GM18858 (cell line): ENCODE measurements around the gene SLC38A8.

Experiments
- ATAC-seq: cut with Tn5 transposase; IDR thresholded peaks from one replicate; pipeline ENCODE4 v1.9.1; 2021; ENCODE audit not compliant: unreplicated experiment

SLC38A8 gene

DNA sequence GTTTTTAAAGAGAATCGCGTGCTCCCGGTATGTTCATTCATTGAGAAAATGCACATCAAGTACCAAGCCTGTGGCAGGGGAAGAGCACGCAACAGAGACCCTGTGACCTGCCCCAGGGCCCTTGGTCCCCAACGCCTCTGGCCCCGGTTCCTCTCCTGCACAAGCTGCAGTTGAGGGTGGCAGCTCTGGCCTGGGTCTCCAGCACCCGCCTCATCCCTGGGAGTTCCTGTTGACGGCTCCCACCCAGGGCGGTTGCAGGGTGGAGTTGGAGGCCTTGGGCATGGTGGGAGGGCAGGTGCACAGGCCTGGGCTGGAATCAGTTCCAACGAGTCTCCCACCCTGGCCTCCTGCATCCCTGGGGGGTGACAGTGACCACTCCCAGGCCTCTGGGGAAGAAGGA is 69.5 kb downstream of the SLC38A8 start:
- no peak for ATAC-seq

DNA sequence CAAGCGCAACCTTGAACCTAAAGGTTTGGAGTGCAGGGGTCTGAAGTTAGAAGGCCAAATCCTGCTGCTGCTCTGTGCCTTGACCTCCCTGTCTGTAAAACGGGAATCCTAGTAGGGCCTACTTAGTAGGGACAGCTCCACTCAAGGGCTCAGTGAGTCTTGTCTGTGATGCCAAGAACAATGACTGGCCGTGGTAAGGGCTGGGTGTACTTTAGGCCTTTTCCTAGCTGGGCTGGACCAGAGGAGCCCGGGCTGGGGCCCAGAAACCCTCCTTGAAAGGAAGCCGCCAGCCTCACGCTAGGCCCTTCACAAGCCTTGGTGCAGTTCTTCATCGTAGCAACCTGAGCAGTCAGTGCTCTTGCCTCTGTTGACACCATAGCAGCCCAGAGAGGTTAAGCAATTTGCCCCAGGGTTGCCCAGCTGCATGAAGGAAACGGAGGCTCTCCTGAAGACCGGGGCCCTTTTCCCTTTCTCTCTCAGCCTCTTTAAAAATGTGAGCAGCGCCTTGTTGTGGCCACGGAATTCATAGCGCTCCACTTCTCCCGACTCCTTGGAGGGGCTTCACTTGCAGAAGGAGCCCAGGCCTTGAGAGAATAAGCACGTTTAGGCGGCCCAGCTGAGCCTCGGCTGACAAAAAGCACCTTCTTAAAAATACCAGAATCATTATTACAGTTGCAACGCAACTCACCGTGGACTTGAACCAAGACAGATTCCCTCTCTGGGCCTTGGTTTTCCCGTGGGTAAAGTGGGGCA is 70.2 kb downstream of the SLC38A8 start:
- ATAC-seq = no peak

GRCh38 chr16:83971165-83972130 is 71.1 kb downstream of the SLC38A8 start:
- ATAC-seq = no peak

DNA sequence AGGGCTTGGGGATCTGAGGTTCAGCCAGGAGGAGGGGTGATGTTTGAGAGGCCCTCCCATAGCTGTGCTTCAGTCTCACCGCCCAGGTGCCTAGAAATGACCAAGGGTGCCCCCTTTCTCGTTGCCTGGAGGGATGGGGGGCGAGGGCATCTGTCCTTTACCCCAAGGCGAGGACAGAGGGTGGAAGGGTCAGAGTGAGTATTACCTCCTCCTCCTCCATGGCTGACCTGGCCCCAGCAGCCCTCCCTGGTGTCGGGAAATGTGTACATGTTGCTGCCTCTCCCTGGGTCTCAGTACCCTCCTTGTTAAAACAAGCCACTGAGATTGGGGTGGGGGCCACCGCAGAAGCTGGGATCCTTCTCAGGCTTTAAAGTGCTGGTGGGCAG is 72.2 kb downstream of the SLC38A8 start:
- ATAC-seq = no peak

DNA sequence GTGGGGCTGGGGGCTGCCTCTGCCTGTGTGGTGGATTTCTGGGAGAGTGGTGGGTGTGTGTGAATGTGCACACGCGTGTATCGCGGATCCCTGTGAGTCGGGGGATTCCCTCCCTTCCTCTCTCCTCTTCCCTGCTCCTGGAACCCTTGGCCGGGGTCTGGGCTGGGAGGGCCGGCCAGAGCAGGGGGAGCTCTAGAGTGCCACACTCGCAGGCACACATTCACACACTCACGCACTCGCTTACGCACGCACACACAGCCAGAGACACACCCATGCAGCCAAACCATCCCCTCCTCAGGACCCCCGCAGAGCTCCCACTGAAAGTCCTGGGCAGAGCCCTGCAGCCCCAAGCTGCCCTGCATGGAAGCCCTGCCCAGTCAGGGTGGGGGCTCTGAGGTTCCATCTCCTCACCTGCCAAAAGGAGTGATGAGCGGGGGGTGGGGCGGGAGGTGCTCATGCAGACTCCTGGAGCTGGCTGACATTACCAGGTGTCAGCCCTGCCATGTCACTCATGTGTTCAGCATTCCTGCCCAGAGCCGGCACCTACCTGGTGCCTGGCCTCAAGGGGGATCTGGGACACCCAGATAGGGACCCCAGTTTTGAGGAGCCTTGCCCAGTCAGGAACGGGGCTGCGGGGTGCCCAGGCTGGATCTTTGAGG is 72.7 kb downstream of the SLC38A8 start:
- no peak for ATAC-seq

GRCh38 chr16:83968891-83969649 is 73.5 kb downstream of the SLC38A8 start:
- ATAC-seq = no peak

- ATAC-seq = no peak
Measured at GRCh38 chr16:83968306-83968851, 74.2 kb downstream of the SLC38A8 start.

DNA sequence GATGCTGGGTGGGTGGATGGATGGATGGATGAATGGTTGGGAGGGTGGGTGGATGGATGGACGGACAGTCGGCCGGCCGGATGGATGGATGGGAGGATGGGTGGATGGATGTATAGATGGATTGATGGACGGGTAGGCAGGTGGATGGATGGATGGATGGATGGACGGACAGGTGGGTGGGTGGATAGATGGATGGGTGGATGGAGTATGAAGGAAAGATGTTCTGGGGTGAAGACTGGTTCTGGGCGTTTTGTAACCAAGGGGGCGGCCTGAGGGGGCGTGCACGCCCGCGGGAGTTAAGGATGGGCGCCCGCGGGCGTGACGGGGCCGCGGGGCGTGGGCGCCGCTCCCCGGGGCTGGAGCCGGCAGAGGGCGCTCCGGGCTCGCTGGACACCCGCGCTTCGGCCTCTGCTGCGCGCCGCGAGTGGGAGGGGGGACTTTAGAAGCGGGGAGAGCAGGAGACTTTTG is 74.7 kb downstream of the SLC38A8 start, which contains the start of gene NECAB2:
Gene NECAB2 (plus strand): TSS at position 407 of the 468 bp plus-strand sequence. CDS start 405 bp downstream, outside the sequence.
- ATAC-seq = no peak

DNA sequence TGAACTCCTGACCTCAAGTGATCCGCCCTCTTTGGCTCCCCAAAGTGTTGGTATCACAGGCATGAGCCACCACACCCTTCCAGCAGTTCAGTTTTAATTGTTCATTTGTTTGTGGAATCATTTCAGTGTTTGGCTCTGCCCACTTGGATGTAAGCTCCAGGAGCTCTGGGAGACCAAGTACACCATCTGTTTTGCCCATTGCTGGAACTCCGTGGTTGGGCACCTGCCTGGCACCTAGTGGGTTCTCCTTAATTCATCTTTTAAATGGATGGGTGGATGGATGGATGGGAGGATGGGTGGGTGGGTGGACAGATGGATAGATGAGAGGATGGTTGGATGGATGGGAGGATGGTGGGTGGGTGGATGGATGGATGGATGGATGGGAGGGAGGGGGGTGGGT is 75.5 kb downstream of the SLC38A8 start:
- ATAC-seq = no peak

- ATAC-seq = no peak
Measured at GRCh38 chr16:83966153-83966696, 76.4 kb downstream of the SLC38A8 start.

DNA sequence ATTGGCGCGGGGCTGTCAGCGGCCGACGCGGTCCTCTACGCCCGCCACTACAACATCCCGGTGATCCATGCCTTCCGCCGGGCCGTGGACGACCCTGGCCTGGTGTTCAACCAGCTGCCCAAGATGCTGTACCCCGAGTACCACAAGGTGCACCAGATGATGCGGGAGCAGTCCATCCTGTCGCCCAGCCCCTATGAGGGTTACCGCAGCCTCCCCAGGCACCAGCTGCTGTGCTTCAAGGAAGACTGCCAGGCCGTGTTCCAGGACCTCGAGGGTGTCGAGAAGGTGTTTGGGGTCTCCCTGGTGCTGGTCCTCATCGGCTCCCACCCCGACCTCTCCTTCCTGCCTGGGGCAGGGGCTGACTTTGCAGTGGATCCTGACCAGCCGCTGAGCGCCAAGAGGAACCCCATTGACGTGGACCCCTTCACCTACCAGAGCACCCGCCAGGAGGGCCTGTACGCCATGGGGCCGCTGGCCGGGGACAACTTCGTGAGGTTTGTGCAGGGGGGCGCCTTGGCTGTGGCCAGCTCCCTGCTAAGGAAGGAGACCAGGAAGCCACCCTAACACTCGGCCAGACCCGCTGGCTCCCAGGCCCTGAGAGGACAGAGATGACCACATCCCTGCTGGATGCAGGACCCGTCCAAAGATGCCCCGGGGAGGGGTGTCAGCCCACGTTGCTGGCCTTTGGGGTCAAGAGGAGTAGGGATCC is 77.0 kb downstream of the SLC38A8 start:
- no peak for ATAC-seq

GRCh38 chr16:83964684-83965443 is 77.7 kb downstream of the SLC38A8 start:
- no peak for ATAC-seq

- no peak for ATAC-seq
Measured at GRCh38 chr16:83963277-83964119, 79.1 kb downstream of the SLC38A8 start.

- ATAC-seq = no peak
Measured at GRCh38 chr16:83961591-83961990, 81.0 kb downstream of the SLC38A8 start.

DNA sequence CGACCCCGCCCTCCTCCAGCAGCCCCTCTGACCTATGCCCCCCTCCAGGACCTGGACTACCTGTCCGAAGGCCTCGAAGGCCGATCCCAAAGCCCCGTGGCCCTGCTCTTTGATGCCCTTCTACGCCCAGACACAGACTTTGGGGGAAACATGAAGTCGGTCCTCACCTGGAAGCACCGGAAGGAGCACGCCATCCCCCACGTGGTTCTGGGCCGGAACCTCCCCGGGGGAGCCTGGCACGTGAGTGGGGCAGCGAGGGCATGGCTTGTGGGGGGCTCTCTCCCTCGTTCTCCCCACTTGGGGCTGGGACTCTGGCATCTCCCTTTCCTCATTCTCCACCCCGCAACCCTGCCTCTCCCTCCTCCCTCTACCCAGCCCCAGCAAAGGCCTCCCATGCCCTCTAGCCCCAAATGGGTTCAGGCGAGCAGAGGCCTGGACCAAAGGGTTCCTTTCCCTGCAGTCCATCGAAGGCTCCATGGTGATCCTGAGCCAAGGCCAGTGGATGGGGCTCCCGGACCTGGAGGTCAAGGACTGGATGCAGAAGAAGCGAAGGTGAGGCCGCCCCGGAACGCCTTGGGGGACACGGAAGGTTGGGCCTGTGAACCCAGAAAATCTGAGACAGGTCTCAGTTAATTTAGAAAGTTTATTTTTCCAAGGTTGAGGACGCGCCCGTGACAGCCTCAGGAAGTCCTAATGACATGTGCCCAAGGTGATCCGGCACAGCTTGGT is 81.9 kb downstream of the SLC38A8 start:
- ATAC-seq = no peak
